Measurements from ENCODE around the gene TMPRSS9. TPM values are rescaled to one million over a fixed set of nuclear protein-coding genes. Genes with fewer than 3 reads are reported as not detected.
"Not testable (repeated sequence)": the region's sequence is repeated elsewhere in the genome, so short reads cannot be mapped to it uniquely, and the experiment has no call there.

Gene TMPRSS9
- total RNA-seq, 1 donor from 2014 or later, result 0.31 TPM

- DNase-seq, result peak; percentile 96
These were observed 102.8 kb downstream of the TMPRSS9 start for GRCh38 chr19:2462635-2463421.

- not testable (repeated sequence) for DNase-seq
These were observed 103.6 kb downstream of the TMPRSS9 start for GRCh38 chr19:2463694-2464093.

GRCh38 chr19:2464389-2464788 is 104.3 kb downstream of the TMPRSS9 start:
- no peak for DNase-seq

DNA sequence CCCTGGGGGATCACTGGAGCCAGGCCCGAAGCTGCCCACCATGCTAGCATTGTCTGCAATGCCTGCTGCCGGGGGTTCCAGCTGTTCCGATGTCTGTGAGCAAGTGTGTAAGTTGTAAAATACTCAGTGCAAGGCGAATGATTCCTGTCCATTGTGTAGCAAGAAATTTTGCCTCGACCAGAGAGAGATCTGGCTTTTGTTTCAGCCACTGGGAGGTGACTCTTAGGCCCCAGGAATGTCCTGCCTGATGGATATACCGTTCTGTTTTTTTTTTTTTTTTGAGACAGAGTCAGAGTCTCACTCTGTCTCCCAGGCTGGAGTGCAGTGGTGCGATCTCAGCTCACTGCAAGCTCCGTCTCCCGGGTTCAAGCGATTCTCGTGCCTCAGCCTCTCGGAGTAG is 108.5 kb downstream of the TMPRSS9 start:
- DNase-seq, result no peak

- peak; percentile 67 for DNase-seq
These were observed 109.2 kb downstream of the TMPRSS9 start for GRCh38 chr19:2469102-2469914.

DNA sequence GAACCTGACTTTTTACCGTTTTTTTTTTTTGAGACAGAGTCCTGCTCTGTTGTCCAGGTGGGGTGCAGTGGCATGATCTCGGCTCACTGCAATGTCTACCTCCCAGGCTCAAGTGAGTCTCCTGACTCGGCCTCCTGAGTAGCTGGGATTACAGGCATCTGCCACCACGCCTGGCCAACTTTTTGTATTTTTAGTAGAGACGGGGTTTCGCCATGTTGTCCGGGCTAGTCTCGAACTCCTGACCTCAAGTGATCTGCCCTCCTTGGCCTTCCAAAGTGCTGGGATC is 109.8 kb downstream of the TMPRSS9 start:
- not testable (repeated sequence) for DNase-seq

- peak; percentile 90 for DNase-seq
These were observed 114.4 kb downstream of the TMPRSS9 start for GRCh38 chr19:2474232-2475017.

- DNase-seq, result no peak
These were observed 115.1 kb downstream of the TMPRSS9 start for GRCh38 chr19:2475018-2475701.

Other genes with a start within 250 kb of the TMPRSS9 start
- gene AP3D1, start 208.7 kb upstream of the TMPRSS9 start, total RNA-seq, result 44.9 TPM
- gene DOT1L, start 196.3 kb upstream of the TMPRSS9 start, total RNA-seq, result 16.9 TPM
- 88.1 TPM for gene PLEKHJ1, start 123.9 kb upstream of the TMPRSS9 start, total RNA-seq
- 44.8 TPM for gene SF3A2, start 123.4 kb upstream of the TMPRSS9 start, total RNA-seq
- gene AMH, start 110.9 kb upstream of the TMPRSS9 start, total RNA-seq, result 1.4 TPM
- 67.8 TPM for gene JSRP1, start 103.8 kb upstream of the TMPRSS9 start, total RNA-seq
- gene PEAK3, start 78.1 kb upstream of the TMPRSS9 start, total RNA-seq, result not detected
- gene LINGO3, start 52.1 kb upstream of the TMPRSS9 start, total RNA-seq, result 0.21 TPM
- gene LSM7, start 31.7 kb upstream of the TMPRSS9 start, total RNA-seq, result 88.5 TPM
- gene SPPL2B, start 31.6 kb upstream of the TMPRSS9 start, total RNA-seq, result 49.2 TPM
- 47.2 TPM for gene TIMM13, start 67.3 kb downstream of the TMPRSS9 start, total RNA-seq
- 71.3 TPM for gene LMNB2, start 96.7 kb downstream of the TMPRSS9 start, total RNA-seq
- gene GADD45B, start 115.9 kb downstream of the TMPRSS9 start, total RNA-seq, result 32.4 TPM

Data from tongue (tissue), 2 donors.